Bronchial epithelial cell (primary cell): ENCODE data around the gene KRTAP27-1. TPM values are rescaled to one million over a fixed set of nuclear protein-coding genes. Genes with fewer than 3 reads are reported as not detected.

ENCODE experiments used
- DNase-seq: peaks from one replicate; pipeline ENCODE4 v3.0.0-alpha.2; 2010; ENCODE audit warnings: low read depth
- FAIRE-seq: peaks from 2 replicates; lab custom pipeline; 2011; peaks lifted over from hg19 to GRCh38; lab: Jason Lieb, UNC
- H3K27me3 ChIP-seq: 2 replicates; pipeline ENCODE4 v1.5.1; 2011; ENCODE audit warnings: low read length; ENCODE audit not compliant: control insufficient read depth, insufficient read depth
- H3K36me3 ChIP-seq: 2 replicates; pipeline ENCODE4 v1.5.1; 2011; ENCODE audit warnings: low read length; ENCODE audit not compliant: control insufficient read depth, insufficient read depth
- H3K4me3 ChIP-seq: 2 replicates; pipeline ENCODE4 v1.5.1; 2011; ENCODE audit warnings: mild to moderate bottlenecking, low read depth, low read length, control low read depth
- total RNA-seq: library from RNA; depleted of rRNA; stranded (reverse); fragments of >200 nt; gene quantifications from 2 replicates; pipeline ENCODE4 v1.2.1, GENCODE V29; 2014
- TF ChIP-seq, protein P1 (sequence below): IDR thresholded peaks from 2 replicates; pipeline ENCODE4 v1.5.1; 2011; ENCODE audit warnings: mild to moderate bottlenecking, moderate library complexity, low read length, control low read depth, inconsistent platforms; ENCODE audit not compliant: insufficient read depth, severe bottlenecking

Gene KRTAP27-1
- total RNA-seq, 1 donor from 2014 or later, result not detected

DNA sequence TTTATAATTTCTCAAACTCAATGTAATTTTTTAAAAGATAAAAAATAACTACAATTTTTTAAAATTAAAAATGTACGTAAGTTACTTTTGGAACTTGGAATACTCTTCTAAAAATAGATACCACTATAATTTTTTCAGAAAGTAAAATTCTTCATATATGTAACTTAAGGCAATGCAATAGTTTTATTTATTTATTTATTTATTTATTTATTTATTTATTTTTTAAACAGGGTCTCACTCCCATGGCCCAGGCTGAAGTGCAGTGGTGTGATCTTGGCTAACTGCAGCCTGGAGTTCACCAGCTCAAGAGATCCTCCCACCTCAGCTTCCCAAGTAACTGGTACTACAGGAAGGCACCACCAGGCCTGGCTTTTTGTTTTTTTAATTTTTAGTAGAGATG, 14.0 kb upstream of the KRTAP27-1 start:
- H3K27me3 ChIP-seq, result no peaks in the 10 kb centered on the region
- TF ChIP-seq, protein P1, sequence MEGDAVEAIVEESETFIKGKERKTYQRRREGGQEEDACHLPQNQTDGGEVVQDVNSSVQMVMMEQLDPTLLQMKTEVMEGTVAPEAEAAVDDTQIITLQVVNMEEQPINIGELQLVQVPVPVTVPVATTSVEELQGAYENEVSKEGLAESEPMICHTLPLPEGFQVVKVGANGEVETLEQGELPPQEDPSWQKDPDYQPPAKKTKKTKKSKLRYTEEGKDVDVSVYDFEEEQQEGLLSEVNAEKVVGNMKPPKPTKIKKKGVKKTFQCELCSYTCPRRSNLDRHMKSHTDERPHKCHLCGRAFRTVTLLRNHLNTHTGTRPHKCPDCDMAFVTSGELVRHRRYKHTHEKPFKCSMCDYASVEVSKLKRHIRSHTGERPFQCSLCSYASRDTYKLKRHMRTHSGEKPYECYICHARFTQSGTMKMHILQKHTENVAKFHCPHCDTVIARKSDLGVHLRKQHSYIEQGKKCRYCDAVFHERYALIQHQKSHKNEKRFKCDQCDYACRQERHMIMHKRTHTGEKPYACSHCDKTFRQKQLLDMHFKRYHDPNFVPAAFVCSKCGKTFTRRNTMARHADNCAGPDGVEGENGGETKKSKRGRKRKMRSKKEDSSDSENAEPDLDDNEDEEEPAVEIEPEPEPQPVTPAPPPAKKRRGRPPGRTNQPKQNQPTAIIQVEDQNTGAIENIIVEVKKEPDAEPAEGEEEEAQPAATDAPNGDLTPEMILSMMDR, result no peak
- no peak for FAIRE-seq
- no peak overlapping the region for H3K4me3 ChIP-seq
- no peak for DNase-seq
- H3K36me3 ChIP-seq, result no peaks in the 10 kb centered on the region

DNA sequence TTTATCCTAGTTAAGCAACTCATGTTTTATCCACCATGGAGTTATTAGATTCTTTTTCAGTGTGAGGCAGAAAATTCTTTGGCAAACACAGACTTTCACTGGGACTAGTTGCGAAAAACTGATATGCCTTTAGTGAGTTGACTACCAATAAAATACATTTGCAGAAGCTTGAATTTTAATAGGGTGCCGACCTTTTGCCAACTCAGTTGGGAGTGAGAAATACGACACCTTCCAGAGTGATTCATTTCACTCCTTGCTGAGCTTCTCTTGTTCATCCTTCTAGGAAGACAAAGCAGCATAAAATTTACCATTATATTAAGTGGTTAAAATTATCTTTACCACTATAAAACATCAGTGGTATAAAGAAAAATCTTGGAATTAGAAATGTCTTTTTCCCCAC, 12.1 kb upstream of the KRTAP27-1 start:
- H3K27me3 ChIP-seq, result no peaks in the 10 kb centered on the region
- TF ChIP-seq, protein P1, result no peak
- FAIRE-seq (no peak), DNase-seq (peak; percentile 35)
- no peak overlapping the region for H3K4me3 ChIP-seq
- no peaks in the 10 kb centered on the region for H3K36me3 ChIP-seq

DNA sequence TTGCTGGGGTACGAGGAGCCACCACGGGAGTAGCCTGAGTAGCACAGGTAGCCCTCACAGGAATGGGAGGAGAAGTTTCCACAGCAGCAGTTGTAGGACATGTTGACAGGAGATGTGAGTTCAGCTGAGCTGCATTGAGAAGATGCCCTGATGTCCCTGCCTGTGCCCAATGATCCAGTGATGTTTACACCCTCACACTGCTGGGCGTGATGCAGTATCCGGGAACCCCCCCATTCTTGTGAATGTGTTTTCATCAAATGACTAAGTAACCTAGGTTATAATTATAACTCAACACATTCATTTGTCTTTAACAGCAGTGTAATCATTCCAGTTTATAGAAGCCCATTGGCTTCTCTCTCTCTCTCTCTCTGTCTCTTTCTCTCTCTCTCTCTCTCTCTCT, 11.0 kb upstream of the KRTAP27-1 start, which contains the start of gene KRTAP23-1:
Gene KRTAP23-1, minus strand, starts transcription at position 101 of the 400 bp plus-strand sequence. Its CDS starts 0 bp downstream, at position 101.
- TF ChIP-seq, protein P1, result no peak
- no peak within 1 kb of the TSS for H3K4me3 ChIP-seq
- H3K36me3 ChIP-seq, result no peaks in the 10 kb centered on the region
- DNase-seq (no peak), FAIRE-seq (no peak)
- H3K27me3 ChIP-seq, result no peaks in the 10 kb centered on the region

DNA sequence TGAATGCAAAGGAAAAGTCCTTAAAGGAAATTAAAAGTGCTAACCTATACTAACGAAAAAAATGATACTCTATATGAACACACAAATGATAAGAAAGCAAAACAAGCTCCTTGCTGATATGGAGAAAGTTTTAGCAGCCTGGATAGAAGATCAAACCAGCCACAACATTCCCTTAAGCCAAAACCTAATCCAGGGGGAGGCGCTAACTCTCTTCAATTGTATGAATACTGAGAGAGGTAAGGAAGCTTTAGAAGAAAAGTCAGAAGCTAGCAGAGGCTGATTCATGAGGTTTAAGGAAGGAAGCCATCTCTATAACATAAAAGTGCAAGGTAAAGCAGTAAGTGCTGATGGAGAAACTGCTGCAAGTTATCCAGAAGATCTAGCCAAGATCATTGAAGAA, 7.5 kb upstream of the KRTAP27-1 start:
- no peak for DNase-seq
- Histone ChIP-seq H3K4me3 (no peak overlapping the region), H3K27me3 (no peaks in the 10 kb centered on the region), H3K36me3 (no peaks in the 10 kb centered on the region)
- TF ChIP-seq, protein P1, result no peak
- no peak for FAIRE-seq

DNA sequence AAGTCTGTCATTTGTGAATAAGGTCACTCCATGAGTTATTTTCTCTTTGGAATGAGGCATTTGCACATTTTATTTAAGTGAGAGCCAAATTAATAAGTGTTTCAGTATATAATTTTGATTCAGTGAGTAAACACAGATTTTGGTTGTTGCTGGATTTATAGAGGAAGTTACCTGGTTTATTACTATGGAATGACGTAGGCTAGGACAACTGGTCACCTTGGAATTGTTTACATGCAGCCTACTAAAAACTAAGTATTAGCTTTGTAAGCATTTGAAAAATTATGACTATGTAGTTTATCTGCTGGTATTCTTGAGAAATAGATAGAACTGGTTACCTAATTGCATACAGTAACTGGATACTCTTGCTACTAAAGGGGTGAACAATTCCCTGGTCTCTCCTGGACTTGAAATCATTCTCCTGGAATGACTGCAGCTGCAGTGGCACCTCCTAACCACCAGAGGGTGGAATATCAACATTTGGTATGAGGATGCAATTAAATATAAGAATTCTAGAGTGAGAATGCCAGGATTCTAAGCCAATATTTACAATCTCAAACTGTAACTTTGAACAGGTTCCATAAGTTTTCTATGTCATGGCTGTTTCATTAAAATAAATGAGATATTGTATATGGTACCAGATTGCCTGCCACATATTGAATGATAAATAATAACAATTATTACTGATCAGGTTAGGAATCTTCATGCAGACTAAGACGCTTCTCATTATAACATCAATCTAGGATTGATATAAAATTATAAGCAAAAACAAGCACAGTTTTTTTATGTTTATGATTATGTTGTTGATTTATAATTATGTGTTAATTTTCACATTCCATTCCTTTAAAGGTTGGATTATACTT, 3.5 kb upstream of the KRTAP27-1 start:
- DNase-seq, result peak; percentile 56
- no peak for FAIRE-seq
- H3K27me3 ChIP-seq, result no peaks in the 10 kb centered on the region
- no peaks in the 10 kb centered on the region for H3K36me3 ChIP-seq
- no peak overlapping the region for H3K4me3 ChIP-seq
- TF ChIP-seq, protein P1, result peak; percentile 65
